NCI-H187 treated with DMSO at 0.1 percent for 48 hours (cell line): Measurements from ENCODE around the gene SH3GLB1.
A peak's percentile ranks its signal among the peaks of the same experiment; 100 is the strongest.
"Not testable (repeated sequence)": the region's sequence is repeated elsewhere in the genome, so short reads cannot be mapped to it uniquely, and the experiment has no call there.

Experiments
- DNase-seq: peaks from one replicate; lab custom pipeline; 2025; lab: John Stamatoyannopoulos, UW

SH3GLB1 gene

GRCh38 chr1:86704458-86704971 lies at the start of gene SH3GLB1:
TSS of gene SH3GLB1 (plus strand) at chr1:86704576. CDS start at chr1:86704900, 324 bp downstream.
- DNase-seq: peak; percentile 48

- DNase-seq: not testable (repeated sequence)
Measured at GRCh38 chr1:86658381-86658780, 46.0 kb upstream of the SH3GLB1 start.

- no peak for DNase-seq
Measured at GRCh38 chr1:86666368-86666767, 38.0 kb upstream of the SH3GLB1 start.

- no peak for DNase-seq
Measured at GRCh38 chr1:86687595-86687994, 16.8 kb upstream of the SH3GLB1 start.

- no peak for DNase-seq
Measured at GRCh38 chr1:86692641-86693040, 11.7 kb upstream of the SH3GLB1 start.

- DNase-seq: no peak
Measured at GRCh38 chr1:86695400-86695799, 9.0 kb upstream of the SH3GLB1 start.

GRCh38 chr1:86696522-86696921 lies 7.9 kb upstream of the SH3GLB1 start:
- DNase-seq: no peak

GRCh38 chr1:86699186-86699585 lies 5.2 kb upstream of the SH3GLB1 start:
- DNase-seq: no peak

- no peak for DNase-seq
Measured at GRCh38 chr1:86701731-86702130, 2.6 kb upstream of the SH3GLB1 start.

- DNase-seq: not testable (repeated sequence)
Measured at GRCh38 chr1:86702954-86703494, 1.4 kb upstream of the SH3GLB1 start.

- no peak for DNase-seq
Measured at GRCh38 chr1:86703696-86704457, 499 bp upstream of the SH3GLB1 start.

GRCh38 chr1:86704972-86705664 lies 742 bp downstream of the SH3GLB1 start:
- DNase-seq: no peak

GRCh38 chr1:86705665-86705985 lies 1.2 kb downstream of the SH3GLB1 start:
- DNase-seq: no peak

- DNase-seq: no peak
Measured at GRCh38 chr1:86706018-86706635, 1.8 kb downstream of the SH3GLB1 start.

GRCh38 chr1:86708920-86709319 lies 4.5 kb downstream of the SH3GLB1 start:
- no peak for DNase-seq

- no peak for DNase-seq
Measured at GRCh38 chr1:86712088-86712860, 7.9 kb downstream of the SH3GLB1 start.

- DNase-seq: no peak
Measured at GRCh38 chr1:86713477-86713876, 9.1 kb downstream of the SH3GLB1 start.

- no peak for DNase-seq
Measured at GRCh38 chr1:86714159-86714558, 9.8 kb downstream of the SH3GLB1 start.

GRCh38 chr1:86714561-86715244 lies 10.3 kb downstream of the SH3GLB1 start:
- DNase-seq: no peak

- DNase-seq: no peak
Measured at GRCh38 chr1:86718786-86719185, 14.4 kb downstream of the SH3GLB1 start.

- DNase-seq: no peak
Measured at GRCh38 chr1:86731416-86731815, 27.0 kb downstream of the SH3GLB1 start.
